AG09319 (cell line): ENCODE data around the gene ITPK1.

ENCODE experiments used
- DNase-seq: peaks from one replicate; pipeline ENCODE4 v3.0.0-alpha.2; 2010; ENCODE audit warnings: low read depth; ENCODE audit errors: extremely low read depth
- TF ChIP-seq, protein P1 (sequence below): IDR thresholded peaks from 2 replicates; pipeline ENCODE4 v1.5.1; 2011; ENCODE audit warnings: low read depth, mild to moderate bottlenecking, inconsistent platforms, low read length, moderate library complexity

The ITPK1 gene

DNA sequence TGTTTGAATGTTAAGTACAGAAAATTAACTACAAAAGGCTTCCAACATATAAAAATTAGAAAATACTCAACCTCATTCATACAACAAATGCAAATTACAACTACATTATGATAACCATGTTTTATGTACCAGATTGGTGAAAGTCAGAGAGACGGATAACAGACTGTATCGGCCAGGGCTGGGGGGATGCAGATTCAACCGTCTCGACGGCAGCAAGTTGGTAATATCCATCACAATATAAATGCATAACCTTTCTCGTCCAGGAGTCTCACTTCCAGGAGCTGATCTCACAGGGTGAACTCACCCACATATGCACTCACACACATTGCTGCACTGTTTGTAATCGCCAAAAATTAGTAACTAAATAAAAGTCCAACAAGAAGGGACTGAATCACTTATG is 89.4 kb downstream of the ITPK1 start:
- DNase-seq, result no peak
- TF ChIP-seq, protein P1, sequence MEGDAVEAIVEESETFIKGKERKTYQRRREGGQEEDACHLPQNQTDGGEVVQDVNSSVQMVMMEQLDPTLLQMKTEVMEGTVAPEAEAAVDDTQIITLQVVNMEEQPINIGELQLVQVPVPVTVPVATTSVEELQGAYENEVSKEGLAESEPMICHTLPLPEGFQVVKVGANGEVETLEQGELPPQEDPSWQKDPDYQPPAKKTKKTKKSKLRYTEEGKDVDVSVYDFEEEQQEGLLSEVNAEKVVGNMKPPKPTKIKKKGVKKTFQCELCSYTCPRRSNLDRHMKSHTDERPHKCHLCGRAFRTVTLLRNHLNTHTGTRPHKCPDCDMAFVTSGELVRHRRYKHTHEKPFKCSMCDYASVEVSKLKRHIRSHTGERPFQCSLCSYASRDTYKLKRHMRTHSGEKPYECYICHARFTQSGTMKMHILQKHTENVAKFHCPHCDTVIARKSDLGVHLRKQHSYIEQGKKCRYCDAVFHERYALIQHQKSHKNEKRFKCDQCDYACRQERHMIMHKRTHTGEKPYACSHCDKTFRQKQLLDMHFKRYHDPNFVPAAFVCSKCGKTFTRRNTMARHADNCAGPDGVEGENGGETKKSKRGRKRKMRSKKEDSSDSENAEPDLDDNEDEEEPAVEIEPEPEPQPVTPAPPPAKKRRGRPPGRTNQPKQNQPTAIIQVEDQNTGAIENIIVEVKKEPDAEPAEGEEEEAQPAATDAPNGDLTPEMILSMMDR, result no peak

DNA sequence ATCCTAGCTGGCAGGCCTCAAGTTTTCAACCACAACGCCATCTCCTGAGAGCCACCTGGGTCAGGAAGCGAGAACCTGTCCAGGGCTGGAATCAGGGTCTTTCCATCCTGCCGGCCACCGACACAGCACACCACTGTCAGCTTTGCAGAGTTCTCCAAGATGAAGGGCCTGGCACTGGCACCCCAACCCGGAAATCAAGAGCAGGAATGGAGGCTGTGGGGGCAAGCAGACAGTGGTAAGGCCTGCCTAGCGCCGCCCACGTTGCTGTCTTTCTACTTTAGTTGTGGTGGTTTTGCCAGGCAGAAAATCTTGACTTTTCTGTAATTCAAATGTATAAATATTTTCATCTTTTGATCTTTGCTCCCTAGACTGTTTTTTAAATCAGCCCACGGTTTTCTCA is 90.7 kb downstream of the ITPK1 start:
- DNase-seq, result no peak
- TF ChIP-seq, protein P1, result no peak

DNA sequence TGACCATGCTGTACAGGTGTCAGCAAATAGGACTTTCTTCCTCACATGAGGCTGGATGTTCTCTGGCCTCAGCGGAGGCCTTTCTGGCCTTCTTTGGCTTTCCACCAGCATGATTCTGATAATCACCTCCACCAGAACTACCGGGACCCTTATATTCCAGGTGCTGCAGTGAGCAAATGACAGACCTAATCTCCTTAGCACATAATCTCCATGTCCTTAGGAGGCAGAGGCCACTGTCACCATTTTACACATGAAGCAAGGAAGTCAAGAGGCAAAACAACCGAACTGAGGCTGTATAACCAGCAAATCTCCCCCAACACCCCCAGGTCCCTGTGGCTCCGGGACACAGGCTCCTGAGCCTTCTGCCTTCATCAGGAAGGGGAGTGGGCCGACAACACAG is 91.2 kb downstream of the ITPK1 start:
- no peak for DNase-seq
- TF ChIP-seq, protein P1, result no peak

DNA sequence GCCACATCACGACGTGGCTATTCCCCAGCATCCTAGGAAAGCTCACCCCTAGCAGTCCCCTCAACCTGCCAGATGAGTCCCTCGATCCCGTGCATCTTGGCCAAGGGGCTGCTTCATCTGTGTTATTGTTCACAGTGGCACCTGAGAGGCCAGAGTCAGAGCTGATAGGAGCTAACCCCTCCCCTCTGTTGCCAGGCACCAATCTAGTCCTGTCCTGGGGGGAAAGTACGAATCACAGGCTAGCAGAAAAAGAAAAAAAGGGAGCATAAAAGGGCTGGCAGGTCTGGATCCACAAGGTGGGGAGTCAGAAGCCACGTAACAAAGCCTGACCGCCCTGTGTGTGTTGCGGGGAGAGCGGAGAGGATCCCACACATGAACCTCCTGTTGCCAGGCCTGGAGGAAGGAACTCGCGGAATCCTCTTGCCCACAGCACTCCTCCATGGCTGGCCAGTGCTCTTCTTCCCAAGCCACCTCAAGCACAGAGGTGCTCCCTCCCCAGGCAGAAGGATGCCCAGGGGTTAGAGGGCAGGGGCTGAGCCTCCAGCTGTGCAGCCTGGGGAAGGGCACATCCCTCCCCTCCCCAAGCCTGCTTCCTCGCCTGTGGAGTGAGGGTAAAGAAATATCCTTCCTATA is 91.8 kb downstream of the ITPK1 start:
- TF ChIP-seq, protein P1, result no peak
- no peak for DNase-seq

DNA sequence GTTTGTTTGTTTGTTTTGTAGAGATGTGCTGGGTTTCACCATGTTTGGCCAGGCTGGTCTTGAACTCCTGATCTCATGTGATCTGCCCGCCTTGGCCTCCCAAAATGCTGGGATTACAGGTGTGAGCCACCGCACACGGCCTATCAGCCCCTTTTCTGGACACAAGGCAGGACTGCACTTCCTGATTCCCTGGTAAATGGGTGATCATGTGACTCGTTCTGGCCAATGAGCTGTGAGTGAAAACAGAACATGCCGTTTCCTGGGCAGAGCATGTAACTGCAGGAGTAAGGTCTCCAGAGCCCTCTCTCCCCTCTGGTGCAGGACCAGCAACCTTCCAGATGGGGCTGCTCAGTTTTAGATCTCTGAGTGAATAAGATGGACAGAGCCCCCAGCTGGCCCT is 92.7 kb downstream of the ITPK1 start:
- no peak for DNase-seq

DNA sequence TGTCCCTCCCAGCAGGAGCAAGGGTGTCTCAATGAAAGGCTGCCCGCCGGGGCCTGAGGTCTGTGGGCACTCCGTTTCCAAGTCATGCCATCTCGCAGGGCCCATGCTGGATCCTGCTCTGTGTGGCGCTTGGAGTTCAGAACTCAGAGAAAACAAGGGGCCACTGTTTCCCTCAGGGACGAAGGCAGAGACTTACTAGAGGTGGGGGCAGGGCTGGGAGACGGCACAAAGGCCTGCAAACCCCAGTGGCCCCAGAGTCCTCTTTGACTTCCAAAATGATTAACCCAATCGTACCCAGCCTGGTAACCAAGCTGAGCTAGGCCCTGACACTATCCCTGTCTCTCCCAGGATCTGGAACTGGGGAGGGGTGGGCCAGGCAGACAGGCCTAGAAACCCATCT is 95.8 kb downstream of the ITPK1 start:
- TF ChIP-seq, protein P1, result no peak
- DNase-seq, result no peak

More for the DNA sequence above, 92.7 kb downstream of the ITPK1 start:
- TF ChIP-seq, protein P1, result no peak

DNA sequence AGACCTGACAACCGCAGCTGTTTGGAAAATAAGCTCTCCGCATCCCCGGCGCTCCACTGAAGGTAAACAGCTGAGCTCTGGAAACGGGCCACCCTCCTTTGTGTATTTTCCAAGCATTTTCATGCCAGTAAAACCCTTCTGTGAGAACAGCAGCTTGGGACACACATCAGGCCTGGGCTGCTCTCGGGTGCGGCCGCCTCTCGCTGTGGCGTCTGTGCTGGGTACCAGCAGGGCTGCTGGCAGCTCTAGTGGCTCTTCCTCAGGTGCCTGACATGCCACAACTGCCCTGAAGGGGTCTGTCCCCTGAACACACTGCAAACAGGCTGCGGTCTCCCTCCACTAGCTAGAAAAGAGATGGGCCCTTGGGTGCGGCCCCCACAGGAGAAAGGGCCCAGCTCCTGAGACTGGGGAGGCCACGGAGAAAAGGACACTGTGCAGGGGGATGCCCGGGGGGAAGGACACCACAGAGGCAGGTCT is 96.3 kb downstream of the ITPK1 start:
- DNase-seq, result no peak
- TF ChIP-seq, protein P1, result no peak
